Naive thymus-derived CD4-positive, alpha-beta T cell (primary cell): ENCODE data around the gene MBD3L2B. TPM values are rescaled to one million over a fixed set of nuclear protein-coding genes. Genes with fewer than 3 reads are reported as not detected.

Experiments used
- ATAC-seq: fragments of 150-1000 bp; cut with Tn5 transposase; 2 replicates; pipeline ENCODE4 v1.10.0; 2021; ENCODE audit warnings: mild to moderate bottlenecking, moderate library complexity
- CTCF ChIA-PET: fragments of 350-600 bp; sonication (Branson Sonifier 250); formaldehyde crosslinking; loops from one replicate; lab custom pipeline; 2021; ENCODE audit warnings: antibody characterized with exemption; lab: Charles Lee
- POLR2A ChIA-PET: fragments of 350-600 bp; sonication (Branson Sonifier 250); formaldehyde crosslinking; loops from one replicate; lab custom pipeline; 2021; ENCODE audit warnings: antibody characterized with exemption, inconsistent platforms; lab: Charles Lee
- DNase-seq, 9 donors: peaks; one replicate each; pipeline versions ENCODE4 v3.0.0 to v3.0.0-alpha.2; 2020 to 2022; ENCODE audit warnings: mixed read lengths in 1 of 9
- H3K27ac ChIP-seq: one replicate; pipeline ENCODE4 v1.7.0; 2013; ENCODE audit warnings: mild to moderate bottlenecking, low read depth, low read length, moderate library complexity
- H3K27me3 ChIP-seq, 2 donors: one replicate each; pipeline ENCODE4 v1.7.0; 2013; ENCODE audit warnings: low read length in 2 of 2, mild to moderate bottlenecking in 2 of 2, moderate library complexity in 2 of 2; ENCODE audit not compliant: control insufficient read depth in 2 of 2, insufficient read depth in 2 of 2
- H3K36me3 ChIP-seq, 3 experiments: 1 replicate in 2 of 3; 2 replicates in 1 of 3; pipeline ENCODE4 v1.7.0; 2013; ENCODE audit warnings: low read length in 3 of 3, mild to moderate bottlenecking in 3 of 3, moderate library complexity in 1 of 3; ENCODE audit not compliant: insufficient read depth in 3 of 3, control insufficient read depth in 2 of 3
- H3K4me1 ChIP-seq, 2 donors: one replicate each; pipeline ENCODE4 v1.7.0; 2013; ENCODE audit warnings: low read length in 2 of 2, mild to moderate bottlenecking in 2 of 2, moderate library complexity in 1 of 2; ENCODE audit not compliant: control insufficient read depth in 2 of 2, insufficient read depth in 2 of 2
- H3K4me3 ChIP-seq: 2 replicates; pipeline ENCODE4 v1.7.0; 2013; ENCODE audit warnings: mild to moderate bottlenecking, low read length
- H3K9me3 ChIP-seq, 3 experiments: 1 replicate in 2 of 3; 2 replicates in 1 of 3; pipeline ENCODE4 v1.7.0; 2013; ENCODE audit warnings: low read length in 3 of 3; ENCODE audit not compliant: control insufficient read depth in 2 of 3
- H3K27ac Mint-ChIP-seq, 9 donors: one replicate each; pipeline ENCODE4 v1.8.0; 2020 to 2022; ENCODE audit warnings: mixed read lengths in 9 of 9, mild to moderate bottlenecking in 8 of 9, moderate library complexity in 5 of 9, inconsistent platforms in 2 of 9
- H3K27me3 Mint-ChIP-seq, 5 donors: one replicate each; pipeline ENCODE4 v1.8.0; 2021 to 2022; ENCODE audit warnings: mixed read lengths in 5 of 5, mild to moderate bottlenecking in 1 of 5
- H3K36me3 Mint-ChIP-seq, 5 donors: one replicate each; pipeline ENCODE4 v1.8.0; 2020 to 2022; ENCODE audit warnings: mixed read lengths in 5 of 5, mild to moderate bottlenecking in 3 of 5, inconsistent platforms in 1 of 5
- H3K4me1 Mint-ChIP-seq, 7 donors: one replicate each; pipeline ENCODE4 v1.8.0; 2020 to 2022; ENCODE audit warnings: mixed read lengths in 7 of 7, mild to moderate bottlenecking in 3 of 7, inconsistent platforms in 1 of 7
- H3K4me3 Mint-ChIP-seq, 10 donors: one replicate each; pipeline ENCODE4 v1.8.0; 2020 to 2022; ENCODE audit warnings: mild to moderate bottlenecking in 10 of 10, mixed read lengths in 10 of 10, moderate library complexity in 6 of 10, inconsistent platforms in 2 of 10
- H3K9me3 Mint-ChIP-seq, 11 donors: one replicate each; pipeline ENCODE4 v1.8.0; 2020 to 2022; ENCODE audit warnings: mixed read lengths in 11 of 11, mild to moderate bottlenecking in 4 of 11, inconsistent platforms in 1 of 11, moderate library complexity in 1 of 11
- intact Hi-C, 2 donors: fragments of 100-400 bp; cut with micrococcal nuclease; formaldehyde crosslinking; loops; one replicate each; pipeline ENCODE4 v1.15.1; 2023
- polyA plus RNA-seq, 2 donors: library from polyadenylated mRNA; unstranded; fragments of 300-500 nt; fragmentation: Illumina TruSeq; gene quantifications; one replicate each; pipeline ENCODE4 v1.2.3, GENCODE V29; 2021
- total RNA-seq, 6 experiments: library from RNA in 5 of 6; stranded (reverse) in 5 of 6; gene quantifications; 1 replicate in 5 of 6; 2 replicates in 1 of 6; pipeline ENCODE4 v1.2.3 and lab custom pipeline; 2021 to 2026

The MBD3L2B gene
- total and polyA plus RNA-seq, 7 experiments from 2014 or later, result not detected

DNA sequence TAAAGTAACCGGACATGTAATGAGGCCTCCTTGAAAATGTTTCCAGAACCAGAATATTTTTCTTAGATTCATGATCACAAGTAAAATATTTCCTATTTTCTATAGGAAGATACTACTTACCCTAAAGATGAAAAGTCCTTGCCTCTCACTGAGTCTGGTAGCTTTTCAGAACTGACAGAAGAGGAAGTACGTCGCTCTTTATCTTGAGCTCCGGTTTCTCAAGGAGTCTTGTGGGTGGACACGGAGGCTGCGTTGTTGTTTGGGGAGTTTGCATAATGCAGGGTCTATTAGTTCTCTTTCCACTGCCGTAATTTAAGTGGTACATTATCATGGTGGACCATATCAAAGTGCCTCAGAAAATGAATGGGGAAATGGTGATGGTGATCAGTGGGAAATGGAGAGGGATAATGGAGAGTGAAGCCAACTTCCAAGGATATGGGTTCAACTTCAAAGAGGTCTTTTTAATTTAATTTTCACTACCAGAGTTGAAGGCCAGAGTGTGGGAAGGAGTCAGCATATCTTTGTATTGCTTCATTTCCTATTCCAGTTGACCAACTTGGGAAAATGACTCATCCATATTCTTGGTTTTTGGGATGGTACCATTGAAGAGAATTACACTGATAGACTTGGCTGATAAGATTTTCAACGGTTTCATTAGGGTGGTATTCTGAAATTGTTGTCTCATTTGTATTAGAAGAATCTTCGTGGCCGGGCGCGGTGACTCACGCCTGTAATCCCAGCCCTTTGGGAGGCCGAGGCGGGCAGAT lies 23.4 kb downstream of the MBD3L2B start:
- H3K27ac ChIP-seq, result peak overlapping the region; percentile 67
- H3K36me3 Mint-ChIP-seq, result peaks cover 0 to 21% (median 10%) of the 10 kb centered on the region in 5 donors
- peak; percentile 76 for ATAC-seq
- no peaks in the 10 kb centered on the region for H3K4me1 ChIP-seq
- intact Hi-C loops, result loop anchor here in 1 of 2 donors (1.0 kb wide), 1 partner anchor 16 kb away; no protein-coding TSS in a partner anchor
- CTCF ChIA-PET, result interaction anchor here (0.6 kb wide), 2 partner anchors 9 to 931 kb away, joined by 3 to 4 read pairs; no protein-coding TSS in a partner anchor
- peak in 4 of 9 donors; percentile 17 to 28 (median 24) for DNase-seq
- POLR2A ChIA-PET, result interaction anchor here (0.7 to 1.5 kb wide), 2 partner anchors 72 to 100 kb away, joined by 3 to 10 read pairs; partner anchors contain the start of gene ZNF557
- H3K4me3 Mint-ChIP-seq, result peak overlapping the region; percentile 61 to 90 (median 84)
- peaks cover 15 to 62% (median 52%) of the 10 kb centered on the region in 7 donors for H3K4me1 Mint-ChIP-seq
- H3K9me3 Mint-ChIP-seq, result peaks cover 0 to 18% (median 9%) of the 10 kb centered on the region in 11 donors
- no peaks in the 10 kb centered on the region for H3K9me3 ChIP-seq
- H3K27me3 ChIP-seq, result no peaks in the 10 kb centered on the region
- peak overlapping the region; percentile 15 for H3K4me3 ChIP-seq
- H3K27ac Mint-ChIP-seq, result peak overlapping the region in 8 of 9 donors; percentile 70 to 97 (median 90)
- no peaks in the 10 kb centered on the region for H3K36me3 ChIP-seq
- H3K27me3 Mint-ChIP-seq, result peaks cover 0 to 2% (median 0%) of the 10 kb centered on the region in 5 donors

DNA sequence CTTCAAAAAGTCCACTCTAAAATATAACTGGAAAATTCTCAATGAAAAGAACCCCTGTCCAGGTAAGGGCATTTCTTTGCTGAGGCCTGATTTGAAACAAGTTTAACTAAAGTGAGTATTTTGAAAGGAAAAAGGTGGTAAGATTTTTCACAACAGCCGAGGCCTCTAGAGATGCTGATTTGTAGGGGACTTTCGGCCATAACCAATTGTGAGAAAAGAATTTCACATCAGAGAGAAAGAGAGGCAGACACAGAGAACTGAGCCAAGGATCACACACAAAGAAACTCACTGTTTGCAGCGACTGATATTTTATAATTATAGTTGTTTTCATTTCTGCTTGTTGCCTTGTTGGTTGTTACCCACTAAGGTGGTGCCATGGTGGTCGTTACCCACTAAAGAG lies 24.4 kb downstream of the MBD3L2B start:
- Histone ChIP-seq H3K36me3 (no peaks in the 10 kb centered on the region), H3K27ac (peak overlapping the region; percentile 67), H3K4me3 (peak overlapping the region; percentile 15), H3K9me3 (no peaks in the 10 kb centered on the region), H3K27me3 (no peaks in the 10 kb centered on the region), H3K4me1 (no peaks in the 10 kb centered on the region)
- no peak for ATAC-seq
- CTCF ChIA-PET, result no interaction called here
- intact Hi-C loops, result loop anchor here in 1 of 2 donors (1.0 kb wide), 1 partner anchor 17 kb away; no protein-coding TSS in a partner anchor
- peaks cover 15 to 59% (median 49%) of the 10 kb centered on the region in 7 donors for H3K4me1 Mint-ChIP-seq
- POLR2A ChIA-PET, result interaction anchor here (1.5 kb wide), 1 partner anchor 73 kb away, joined by 10 read pairs; the partner anchor contains the start of gene ZNF557
- peaks cover 0 to 2% (median 0%) of the 10 kb centered on the region in 5 donors for H3K27me3 Mint-ChIP-seq
- peaks cover 0 to 21% (median 10%) of the 10 kb centered on the region in 5 donors for H3K36me3 Mint-ChIP-seq
- H3K9me3 Mint-ChIP-seq, result peaks cover 0 to 18% (median 9%) of the 10 kb centered on the region in 11 donors
- no peak for DNase-seq
- peak overlapping the region; percentile 61 to 90 (median 84) for H3K4me3 Mint-ChIP-seq
- H3K27ac Mint-ChIP-seq, result peak overlapping the region in 8 of 9 donors; percentile 70 to 97 (median 90)

DNA sequence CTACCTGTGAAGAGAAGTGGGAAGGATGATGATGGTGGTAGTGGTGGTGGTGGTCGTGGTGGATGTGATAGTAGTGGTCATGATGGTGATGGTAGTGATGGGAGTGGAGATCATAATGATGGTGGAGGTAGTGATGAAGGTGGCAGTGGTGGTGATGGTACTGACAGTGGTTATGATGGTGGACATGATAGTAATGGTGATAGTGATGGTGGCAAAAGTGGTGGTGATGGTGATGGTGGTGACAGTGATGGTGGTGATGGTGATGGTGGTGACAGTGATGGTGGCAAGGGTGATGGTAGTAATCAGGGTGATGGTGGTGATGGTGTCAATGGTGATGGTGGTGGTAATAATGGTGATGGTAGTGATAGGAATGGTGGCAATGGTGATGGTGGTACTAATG lies 26.2 kb downstream of the MBD3L2B start:
- intact Hi-C loops, result no loop called here
- Mint-ChIP-seq H3K27ac (peak overlapping the region in 6 of 9 donors; percentile 12 to 87 (median 53)), H3K36me3 (peaks cover 0 to 17% (median 12%) of the 10 kb centered on the region in 5 donors), H3K27me3 (no peaks in the 10 kb centered on the region), H3K4me3 (peak overlapping the region in 6 of 10 donors; percentile 1 to 33 (median 13)), H3K4me1 (peaks cover 8 to 43% (median 34%) of the 10 kb centered on the region in 7 donors), H3K9me3 (peaks cover 0 to 17% (median 7%) of the 10 kb centered on the region in 11 donors)
- no peak overlapping the region for H3K27ac ChIP-seq
- ChIA-PET CTCF (no interaction called here), POLR2A (no interaction called here)
- no peak overlapping the region for H3K4me3 ChIP-seq
- no peak for ATAC-seq
- H3K9me3 ChIP-seq, result no peaks in the 10 kb centered on the region
- H3K36me3 ChIP-seq, result no peaks in the 10 kb centered on the region
- H3K4me1 ChIP-seq, result no peaks in the 10 kb centered on the region
- H3K27me3 ChIP-seq, result no peaks in the 10 kb centered on the region
- no peak for DNase-seq

DNA sequence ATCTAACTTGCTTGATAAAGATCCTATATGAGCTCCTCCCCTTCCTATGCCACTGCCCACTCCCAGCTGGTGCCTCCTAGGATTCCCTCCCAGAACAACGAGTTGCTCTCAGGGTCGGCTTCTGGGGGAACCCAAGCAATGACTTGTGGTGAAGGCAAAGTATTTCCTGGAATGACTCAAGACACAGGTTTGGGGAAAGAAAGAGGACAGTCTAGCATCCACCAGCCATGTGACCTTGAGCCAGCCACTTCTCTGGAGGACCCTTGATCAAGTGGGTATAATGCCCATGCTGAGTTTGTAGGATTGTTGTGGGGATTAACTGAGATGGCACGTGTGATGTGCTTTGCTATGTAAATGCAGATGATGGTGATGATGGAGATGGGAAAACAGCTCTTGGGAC lies 33.0 kb downstream of the MBD3L2B start:
- ATAC-seq (no peak), DNase-seq (no peak)
- Mint-ChIP-seq H3K36me3 (peaks cover 5 to 57% (median 38%) of the 10 kb centered on the region in 5 donors), H3K9me3 (peaks cover 5 to 41% (median 23%) of the 10 kb centered on the region in 11 donors), H3K27ac (no peak overlapping the region), H3K4me3 (no peak overlapping the region), H3K4me1 (peaks cover 0 to 6% (median under 1%) of the 10 kb centered on the region in 7 donors), H3K27me3 (no peaks in the 10 kb centered on the region)
- no peak overlapping the region for H3K4me3 ChIP-seq
- ChIA-PET CTCF (interaction anchor here (0.6 to 0.7 kb wide), 2 partner anchors 98 to 125 kb away, joined by 3 to 5 read pairs; no protein-coding TSS in a partner anchor), POLR2A (no interaction called here)
- H3K9me3 ChIP-seq, result peaks cover 0 to 15% (median 6%) of the 10 kb centered on the region in 3 experiments
- no peaks in the 10 kb centered on the region for H3K4me1 ChIP-seq
- intact Hi-C loops, result no loop called here
- H3K27me3 ChIP-seq, result no peaks in the 10 kb centered on the region
- no peak overlapping the region for H3K27ac ChIP-seq
- peaks cover 0 to 45% (median 10%) of the 10 kb centered on the region in 3 experiments for H3K36me3 ChIP-seq

DNA sequence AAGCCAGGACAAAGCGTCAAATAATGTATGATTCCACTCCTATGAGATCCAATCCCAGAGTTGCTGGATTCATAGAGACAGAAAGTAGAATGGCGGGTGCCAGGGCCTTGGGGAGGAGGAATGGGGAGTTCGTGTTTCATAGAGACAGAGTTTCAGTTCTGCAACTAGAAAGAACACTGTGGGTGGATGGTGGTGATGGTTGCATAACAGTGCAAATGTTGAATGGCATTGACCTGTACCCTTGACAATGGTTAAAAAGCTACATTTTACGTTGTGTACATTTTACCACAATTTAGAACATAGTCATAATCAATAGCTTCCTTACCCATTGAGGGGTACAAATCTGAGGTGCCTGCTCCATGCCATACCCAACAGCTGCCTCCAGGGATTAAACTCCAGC lies 33.4 kb downstream of the MBD3L2B start:
- Histone ChIP-seq H3K4me3 (no peak overlapping the region), H3K27ac (no peak overlapping the region), H3K27me3 (no peaks in the 10 kb centered on the region), H3K9me3 (peaks cover 0 to 17% (median 6%) of the 10 kb centered on the region in 3 experiments), H3K36me3 (peaks cover 0 to 49% (median 10%) of the 10 kb centered on the region in 3 experiments), H3K4me1 (no peaks in the 10 kb centered on the region)
- Mint-ChIP-seq H3K36me3 (peaks cover 5 to 60% (median 41%) of the 10 kb centered on the region in 5 donors), H3K27ac (peak overlapping the region in 1 of 9 donors; percentile 4), H3K4me3 (peak overlapping the region in 1 of 10 donors; percentile 2), H3K27me3 (no peaks in the 10 kb centered on the region), H3K4me1 (peaks cover 0 to 3% (median 0%) of the 10 kb centered on the region in 7 donors), H3K9me3 (peaks cover 7 to 41% (median 23%) of the 10 kb centered on the region in 11 donors)
- no peak for DNase-seq
- no peak for ATAC-seq
- ChIA-PET POLR2A (interaction anchor here (0.6 kb wide), 1 partner anchor 766 kb away, joined by 4 read pairs; no protein-coding TSS in a partner anchor), CTCF (interaction anchor here (0.6 to 0.7 kb wide), 2 partner anchors 98 to 125 kb away, joined by 3 to 5 read pairs; no protein-coding TSS in a partner anchor)
- intact Hi-C loops, result no loop called here

DNA sequence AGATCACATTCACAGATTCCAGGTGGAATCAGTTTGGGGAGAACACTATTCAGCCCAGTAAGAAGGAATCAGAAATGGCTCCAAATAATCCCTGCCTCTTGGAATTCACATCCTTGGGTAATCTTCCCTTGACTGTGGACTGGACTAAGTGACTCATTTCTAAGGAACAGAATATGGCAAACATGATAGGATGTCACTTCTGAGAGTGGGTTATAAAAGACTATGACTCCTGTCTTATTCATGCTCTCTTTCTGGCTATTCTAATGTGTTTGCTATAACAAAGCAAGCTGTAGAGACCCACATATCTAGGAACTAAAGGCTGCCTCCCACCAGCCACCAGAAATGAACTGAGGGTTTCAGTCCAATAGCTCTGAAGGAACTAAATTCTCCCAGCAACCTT lies 37.8 kb downstream of the MBD3L2B start:
- H3K27ac ChIP-seq, result no peak overlapping the region
- peaks cover 7 to 52% (median 23%) of the 10 kb centered on the region in 11 donors for H3K9me3 Mint-ChIP-seq
- no peak overlapping the region for H3K4me3 Mint-ChIP-seq
- H3K27ac Mint-ChIP-seq, result no peak overlapping the region
- ATAC-seq (no peak), DNase-seq (no peak)
- H3K36me3 Mint-ChIP-seq, result peaks cover 5 to 75% (median 57%) of the 10 kb centered on the region in 5 donors
- no peaks in the 10 kb centered on the region for H3K4me1 ChIP-seq
- POLR2A ChIA-PET, result no interaction called here
- no peaks in the 10 kb centered on the region for H3K27me3 ChIP-seq
- H3K27me3 Mint-ChIP-seq, result no peaks in the 10 kb centered on the region
- intact Hi-C loops, result no loop called here
- H3K4me3 ChIP-seq, result no peak overlapping the region
- CTCF ChIA-PET, result no interaction called here
- peaks cover 0 to 2% (median 0%) of the 10 kb centered on the region in 7 donors for H3K4me1 Mint-ChIP-seq
- H3K36me3 ChIP-seq, result peaks cover 0 to 59% (median 10%) of the 10 kb centered on the region in 3 experiments
- peaks cover 0 to 20% (median 6%) of the 10 kb centered on the region in 3 experiments for H3K9me3 ChIP-seq
